Bronchial epithelial cell (primary cell): Measurements from ENCODE around the gene SLC23A1. TPM values are rescaled to one million over a fixed set of nuclear protein-coding genes. Genes with fewer than 3 reads are reported as not detected.

ENCODE experiments used
- DNase-seq: peaks from one replicate; pipeline ENCODE4 v3.0.0-alpha.2; 2010; ENCODE audit warnings: low read depth
- FAIRE-seq: peaks from 2 replicates; lab custom pipeline; 2011; peaks lifted over from hg19 to GRCh38; lab: Jason Lieb, UNC
- H3K27me3 ChIP-seq: 2 replicates; pipeline ENCODE4 v1.5.1; 2011; ENCODE audit warnings: low read length; ENCODE audit not compliant: control insufficient read depth, insufficient read depth
- H3K36me3 ChIP-seq: 2 replicates; pipeline ENCODE4 v1.5.1; 2011; ENCODE audit warnings: low read length; ENCODE audit not compliant: control insufficient read depth, insufficient read depth
- H3K4me3 ChIP-seq: 2 replicates; pipeline ENCODE4 v1.5.1; 2011; ENCODE audit warnings: mild to moderate bottlenecking, low read depth, low read length, control low read depth
- total RNA-seq: library from RNA; depleted of rRNA; stranded (reverse); fragments of >200 nt; gene quantifications from 2 replicates; pipeline ENCODE4 v1.2.1, GENCODE V29; 2014
- TF ChIP-seq, protein P1 (sequence below): IDR thresholded peaks from 2 replicates; pipeline ENCODE4 v1.5.1; 2011; ENCODE audit warnings: mild to moderate bottlenecking, moderate library complexity, low read length, control low read depth, inconsistent platforms; ENCODE audit not compliant: insufficient read depth, severe bottlenecking

Gene SLC23A1
- total RNA-seq: not detected in 2 replicates

DNA sequence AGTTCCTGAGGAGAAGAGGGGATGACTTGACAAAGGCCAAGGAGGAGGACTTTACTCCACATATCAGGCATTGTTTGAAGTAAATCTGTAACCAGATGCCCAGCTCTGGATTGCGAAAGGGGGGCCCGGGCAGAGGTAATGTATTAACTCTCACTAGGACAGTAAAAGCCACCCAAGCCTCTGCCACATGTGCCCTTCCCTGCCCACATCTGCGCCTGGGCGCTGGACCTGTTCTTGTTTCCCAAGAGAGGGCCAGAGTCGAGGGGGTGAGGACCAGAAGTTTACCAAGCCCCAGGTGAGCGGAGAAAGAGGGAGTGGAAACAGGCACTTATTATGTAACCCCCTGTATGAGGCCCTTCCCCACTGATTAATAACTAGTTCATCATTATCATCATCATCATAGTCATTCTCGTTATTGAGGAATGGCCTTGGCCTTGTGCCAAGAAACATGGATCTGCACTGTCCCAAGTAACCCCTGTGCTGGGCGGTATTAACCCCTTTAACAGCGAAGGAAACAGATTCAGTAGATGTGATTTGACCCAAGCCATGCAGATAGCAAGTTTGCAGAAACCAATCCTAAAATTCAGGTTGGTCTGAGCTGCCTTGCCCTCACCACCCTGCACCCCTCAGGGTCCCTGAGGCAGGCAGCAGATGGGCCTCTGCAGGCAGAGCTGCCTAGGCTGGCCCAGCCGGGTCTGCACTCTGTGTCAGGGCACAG, at the start of gene SLC23A1:
TSS of gene SLC23A1 (minus strand) at position 23 of the 718 bp plus-strand sequence. CDS start 44 bp downstream, outside the sequence.
- no peaks in the 10 kb centered on the region for H3K36me3 ChIP-seq
- FAIRE-seq: peak; percentile 28
- DNase-seq: no peak
- H3K4me3 ChIP-seq: no peak within 1 kb of the TSS
- TF ChIP-seq, protein P1, sequence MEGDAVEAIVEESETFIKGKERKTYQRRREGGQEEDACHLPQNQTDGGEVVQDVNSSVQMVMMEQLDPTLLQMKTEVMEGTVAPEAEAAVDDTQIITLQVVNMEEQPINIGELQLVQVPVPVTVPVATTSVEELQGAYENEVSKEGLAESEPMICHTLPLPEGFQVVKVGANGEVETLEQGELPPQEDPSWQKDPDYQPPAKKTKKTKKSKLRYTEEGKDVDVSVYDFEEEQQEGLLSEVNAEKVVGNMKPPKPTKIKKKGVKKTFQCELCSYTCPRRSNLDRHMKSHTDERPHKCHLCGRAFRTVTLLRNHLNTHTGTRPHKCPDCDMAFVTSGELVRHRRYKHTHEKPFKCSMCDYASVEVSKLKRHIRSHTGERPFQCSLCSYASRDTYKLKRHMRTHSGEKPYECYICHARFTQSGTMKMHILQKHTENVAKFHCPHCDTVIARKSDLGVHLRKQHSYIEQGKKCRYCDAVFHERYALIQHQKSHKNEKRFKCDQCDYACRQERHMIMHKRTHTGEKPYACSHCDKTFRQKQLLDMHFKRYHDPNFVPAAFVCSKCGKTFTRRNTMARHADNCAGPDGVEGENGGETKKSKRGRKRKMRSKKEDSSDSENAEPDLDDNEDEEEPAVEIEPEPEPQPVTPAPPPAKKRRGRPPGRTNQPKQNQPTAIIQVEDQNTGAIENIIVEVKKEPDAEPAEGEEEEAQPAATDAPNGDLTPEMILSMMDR: no peak
- no peaks in the 10 kb centered on the region for H3K27me3 ChIP-seq

GRCh38 chr5:139431706-139432105, 48.6 kb upstream of the SLC23A1 start:
- TF ChIP-seq, protein P1: no peak
- FAIRE-seq (no peak), DNase-seq (peak; percentile 56)
- Histone ChIP-seq H3K36me3 (no peaks in the 10 kb centered on the region), H3K4me3 (no peak overlapping the region), H3K27me3 (no peaks in the 10 kb centered on the region)

GRCh38 chr5:139430015-139430414, 46.9 kb upstream of the SLC23A1 start:
- DNase-seq: no peak

DNA sequence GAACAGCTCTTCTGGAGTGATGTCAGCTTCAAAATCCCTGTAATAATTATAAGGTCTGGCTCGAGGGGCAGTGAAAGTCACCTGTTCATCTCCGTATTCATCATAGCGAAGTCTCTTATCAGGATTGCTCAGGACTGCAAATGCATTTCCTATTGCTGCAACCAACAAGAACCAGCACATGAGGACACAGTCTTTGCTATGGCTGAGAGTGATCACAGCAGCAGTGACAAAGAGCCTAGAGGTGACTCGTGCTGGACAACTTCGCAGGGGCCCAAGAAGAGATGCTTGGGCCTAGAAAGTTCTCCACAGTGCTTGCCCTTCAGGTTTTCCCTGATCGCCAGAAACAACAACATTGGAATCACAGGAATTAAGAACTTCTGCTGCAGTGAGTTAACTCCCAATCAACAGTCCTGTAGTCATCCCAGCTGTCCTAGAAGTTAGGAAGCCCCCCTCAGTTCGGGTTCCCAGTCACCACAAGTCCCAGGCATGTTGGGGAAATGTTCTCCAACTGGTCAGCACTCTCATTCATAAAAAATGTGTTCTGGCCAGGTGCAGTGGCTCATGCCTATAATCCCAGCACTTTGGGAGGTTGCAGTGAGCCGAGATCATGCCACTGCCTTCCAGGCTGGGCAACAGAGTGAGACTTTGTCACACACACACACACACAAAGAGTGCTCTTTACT, 43.2 kb upstream of the SLC23A1 start:
- DNase-seq: peak; percentile 36
- Histone ChIP-seq H3K4me3 (no peak overlapping the region), H3K27me3 (no peaks in the 10 kb centered on the region), H3K36me3 (no peaks in the 10 kb centered on the region)
- FAIRE-seq: no peak
- TF ChIP-seq, protein P1: no peak

More at GRCh38 chr5:139430015-139430414, 46.9 kb upstream of the SLC23A1 start:
- TF ChIP-seq, protein P1: no peak
- Histone ChIP-seq H3K27me3 (no peaks in the 10 kb centered on the region), H3K4me3 (no peak overlapping the region), H3K36me3 (no peaks in the 10 kb centered on the region)
- FAIRE-seq: no peak

- no peak for FAIRE-seq
Measured at GRCh38 chr5:139425497-139425896, 42.4 kb upstream of the SLC23A1 start.

More at GRCh38 chr5:139425497-139425896, 42.4 kb upstream of the SLC23A1 start:
- Histone ChIP-seq H3K27me3 (no peaks in the 10 kb centered on the region), H3K36me3 (no peaks in the 10 kb centered on the region), H3K4me3 (no peak overlapping the region)
- TF ChIP-seq, protein P1: no peak
- no peak for DNase-seq
